ENCODE results near the gene OSBP2.

DNA sequence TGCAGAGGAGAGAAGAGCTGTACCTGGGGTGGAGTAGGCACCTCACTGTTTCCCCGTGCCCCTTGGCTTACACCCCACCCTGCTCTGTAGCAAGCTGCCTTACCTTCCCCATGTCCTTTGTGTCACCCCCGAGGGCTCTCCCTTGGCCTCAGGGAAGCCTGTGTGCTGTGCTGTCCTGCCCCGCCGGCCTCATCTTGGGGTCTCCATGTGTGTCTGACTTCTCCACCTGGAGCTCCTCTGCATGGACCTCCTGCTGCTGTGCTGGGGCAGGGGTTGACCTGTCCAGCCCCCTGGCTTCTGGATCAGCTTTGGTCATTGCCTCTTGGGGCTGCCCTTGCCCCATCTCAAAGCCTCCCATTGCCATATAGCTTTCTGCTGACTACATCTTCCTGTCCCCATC lies 59.8 kb downstream of the OSBP2 start:
- TF ChIP-seq POLR2A (IDR thresholded peaks at IDR 0.05): no peak
- TF ChIP-seq, protein P1, sequence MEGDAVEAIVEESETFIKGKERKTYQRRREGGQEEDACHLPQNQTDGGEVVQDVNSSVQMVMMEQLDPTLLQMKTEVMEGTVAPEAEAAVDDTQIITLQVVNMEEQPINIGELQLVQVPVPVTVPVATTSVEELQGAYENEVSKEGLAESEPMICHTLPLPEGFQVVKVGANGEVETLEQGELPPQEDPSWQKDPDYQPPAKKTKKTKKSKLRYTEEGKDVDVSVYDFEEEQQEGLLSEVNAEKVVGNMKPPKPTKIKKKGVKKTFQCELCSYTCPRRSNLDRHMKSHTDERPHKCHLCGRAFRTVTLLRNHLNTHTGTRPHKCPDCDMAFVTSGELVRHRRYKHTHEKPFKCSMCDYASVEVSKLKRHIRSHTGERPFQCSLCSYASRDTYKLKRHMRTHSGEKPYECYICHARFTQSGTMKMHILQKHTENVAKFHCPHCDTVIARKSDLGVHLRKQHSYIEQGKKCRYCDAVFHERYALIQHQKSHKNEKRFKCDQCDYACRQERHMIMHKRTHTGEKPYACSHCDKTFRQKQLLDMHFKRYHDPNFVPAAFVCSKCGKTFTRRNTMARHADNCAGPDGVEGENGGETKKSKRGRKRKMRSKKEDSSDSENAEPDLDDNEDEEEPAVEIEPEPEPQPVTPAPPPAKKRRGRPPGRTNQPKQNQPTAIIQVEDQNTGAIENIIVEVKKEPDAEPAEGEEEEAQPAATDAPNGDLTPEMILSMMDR (IDR thresholded peaks at IDR 0.05): no peak
